ENCODE results near the gene RASSF3.
"Not testable (repeated sequence)": the region's sequence is repeated elsewhere in the genome, so short reads cannot be mapped to it uniquely, and the experiment has no call there.

The RASSF3 gene

DNA sequence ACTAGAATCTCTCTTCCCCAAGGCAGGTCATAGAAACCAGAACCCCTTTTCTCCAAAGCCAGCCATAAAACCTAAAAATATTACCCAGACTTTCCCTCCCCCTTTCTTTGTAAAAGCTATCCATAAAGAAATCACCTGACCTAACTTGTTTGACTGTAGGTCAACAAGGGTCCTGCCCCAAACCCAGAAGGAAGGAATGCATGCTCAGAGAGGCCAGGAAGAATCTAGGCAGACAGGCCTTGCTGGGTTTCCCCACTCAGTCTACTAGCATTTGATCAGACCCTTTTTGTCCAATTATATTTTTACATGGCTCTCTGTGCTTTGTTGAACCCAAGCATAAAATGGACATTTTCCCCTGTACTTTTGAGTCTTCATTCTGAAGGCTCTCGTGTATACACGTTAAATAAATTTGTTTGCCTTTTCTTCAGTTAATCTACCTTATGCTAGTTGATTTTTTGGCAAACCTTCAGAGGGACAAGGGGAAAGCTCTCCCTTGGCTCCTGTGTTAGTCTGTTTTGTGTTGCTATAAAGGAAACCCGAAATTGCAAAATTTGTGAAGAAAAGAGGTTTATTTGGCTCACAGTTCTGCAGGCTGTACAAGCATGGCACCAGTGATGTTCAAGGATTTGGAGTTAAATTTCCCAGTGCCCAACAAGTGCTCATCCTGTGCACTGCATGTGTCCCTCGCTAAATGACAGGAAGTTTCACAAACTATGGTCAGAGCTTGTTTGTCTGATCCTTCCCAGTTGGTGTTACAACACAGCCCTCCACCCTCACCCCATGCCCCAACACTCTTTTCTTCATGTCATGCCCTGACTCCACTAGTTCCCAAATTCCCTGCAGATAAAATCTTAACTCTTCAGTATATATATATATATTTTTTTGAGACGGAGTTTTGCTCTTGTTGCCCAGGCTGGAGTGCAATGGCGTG, 14.2 kb upstream of the RASSF3 start:
- in situ Hi-C loops (cut with MboI; ENCODE audit: low sequenced_read_pairs): no loop called here

DNA sequence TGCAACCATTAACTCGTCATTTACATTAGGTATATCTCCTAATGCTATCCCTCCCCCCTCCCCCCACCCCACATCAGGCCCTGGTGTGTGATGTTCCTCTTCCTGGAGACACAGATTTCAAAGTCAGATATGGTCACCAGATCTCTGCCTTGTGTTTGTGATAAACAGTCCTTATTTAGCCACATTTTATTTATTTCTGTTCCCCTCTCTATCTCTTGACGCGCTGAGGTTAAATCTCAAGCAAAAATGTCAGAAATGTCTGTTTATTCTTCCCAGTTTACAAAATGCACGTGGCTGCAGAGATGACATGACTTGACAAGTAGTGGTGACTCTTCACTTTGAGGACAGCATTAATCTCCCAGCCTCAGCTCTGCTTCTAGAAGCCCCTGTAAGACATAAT, 11.5 kb upstream of the RASSF3 start:
- in situ Hi-C loops (cut with MboI; ENCODE audit: low sequenced_read_pairs): no loop called here

DNA sequence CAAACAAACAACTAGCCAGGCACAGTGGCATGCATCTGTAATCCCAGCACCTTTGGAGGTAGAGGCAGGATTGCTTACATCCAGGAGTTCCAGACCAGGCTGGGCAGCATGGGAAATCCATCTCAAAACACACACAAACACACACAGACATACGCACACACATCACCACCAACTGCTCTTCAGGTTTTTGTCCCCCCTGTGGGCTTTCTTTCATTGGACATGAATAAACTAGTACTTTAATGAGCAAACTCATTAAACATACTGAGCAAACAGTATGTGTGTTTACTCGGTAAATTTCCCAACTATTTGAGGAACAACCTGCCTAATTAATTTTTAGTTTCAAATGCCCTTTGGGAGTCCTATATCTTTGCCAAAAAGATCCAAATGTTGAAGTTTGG, 10.1 kb upstream of the RASSF3 start:
- in situ Hi-C loops (cut with MboI; ENCODE audit: low sequenced_read_pairs): no loop called here

DNA sequence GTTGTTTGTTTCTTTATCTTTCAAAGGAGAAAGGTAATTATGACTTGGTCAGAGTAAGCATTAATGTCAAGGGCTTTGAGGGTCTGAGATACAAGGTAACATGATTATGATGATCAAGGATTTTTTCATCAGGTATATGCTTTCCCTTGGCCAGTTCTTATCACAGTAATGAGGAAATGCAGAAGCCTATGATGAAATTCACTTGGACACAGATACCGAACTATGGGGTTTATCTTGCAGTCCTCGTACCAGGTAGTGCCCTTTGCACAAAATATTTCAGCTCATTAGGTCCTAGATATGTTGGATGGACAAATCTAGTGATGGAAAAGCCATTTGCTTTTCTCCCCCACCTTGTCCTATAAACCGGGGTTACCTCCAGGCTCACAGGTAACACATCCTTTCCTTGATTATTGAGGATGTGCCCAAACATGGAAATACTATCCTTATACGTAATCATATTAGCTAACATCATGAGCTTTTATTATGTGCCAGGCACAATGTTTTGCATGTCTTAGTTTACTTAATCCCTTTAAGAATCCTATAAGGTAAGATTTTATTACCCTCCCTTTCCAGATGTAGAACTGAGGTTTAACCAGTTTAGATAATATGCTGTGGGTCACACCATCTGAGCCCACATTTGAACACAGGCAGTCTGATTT, 7.0 kb upstream of the RASSF3 start:
- in situ Hi-C loops (cut with MboI; ENCODE audit: low sequenced_read_pairs): no loop called here

DNA sequence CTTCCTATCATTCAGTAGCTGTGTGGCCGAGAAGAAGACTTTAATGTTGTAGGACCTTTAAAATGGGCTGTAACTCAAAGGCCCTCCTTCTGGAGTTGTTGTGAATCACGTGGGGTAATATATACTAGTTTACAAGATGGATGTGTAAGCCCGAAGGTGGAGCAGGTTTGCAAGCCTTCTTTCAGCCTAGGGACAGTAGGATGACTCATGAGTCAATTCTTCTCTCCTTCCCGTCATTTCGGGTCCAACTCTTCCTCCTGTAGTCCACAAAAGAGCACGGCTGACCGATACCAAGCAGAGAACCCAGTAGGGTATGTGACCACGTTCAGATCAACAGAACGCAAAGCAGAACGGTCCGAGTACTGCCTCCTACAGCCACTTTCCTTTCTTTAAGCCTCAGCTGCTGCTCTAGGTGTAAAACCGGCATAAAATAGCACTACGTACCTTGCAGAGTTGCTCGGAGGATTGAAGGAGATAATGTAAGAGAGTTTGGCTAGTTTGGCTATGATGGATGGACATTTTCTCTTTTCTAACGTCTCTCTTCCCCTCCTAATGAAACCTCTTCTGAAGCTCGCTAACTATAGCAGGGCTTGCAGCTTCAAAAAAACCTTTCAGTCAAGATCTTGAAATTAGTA, 1.3 kb upstream of the RASSF3 start:
- in situ Hi-C loops (cut with MboI; ENCODE audit: low sequenced_read_pairs): no loop called here

DNA sequence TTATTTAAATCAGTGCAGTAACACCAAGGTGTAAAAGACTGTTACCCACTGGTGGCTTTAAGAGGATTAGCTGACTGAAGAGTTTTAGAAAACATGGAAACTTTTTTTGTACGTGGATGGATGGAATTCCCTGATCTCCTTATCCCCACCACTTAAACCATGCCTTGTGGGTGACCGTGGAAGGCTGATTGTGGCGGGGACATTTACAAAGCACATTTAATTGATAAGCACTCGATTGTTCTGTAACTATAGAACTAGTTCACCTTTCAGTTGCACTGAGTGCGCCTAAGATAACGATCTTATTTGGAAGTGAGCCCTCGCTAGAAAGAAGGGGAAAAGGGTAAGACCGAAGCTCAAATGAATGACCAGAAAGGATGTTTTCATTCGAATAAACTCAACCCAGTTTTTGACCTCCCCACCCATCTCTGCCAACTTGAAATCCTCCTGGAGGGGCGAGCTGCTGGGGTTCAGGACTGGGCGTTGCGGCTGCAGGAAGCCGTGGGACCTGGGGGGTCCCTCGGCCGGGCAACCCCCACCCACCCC, 688 bp upstream of the RASSF3 start:
- in situ Hi-C loops (cut with MboI; ENCODE audit: low sequenced_read_pairs): no loop called here

DNA sequence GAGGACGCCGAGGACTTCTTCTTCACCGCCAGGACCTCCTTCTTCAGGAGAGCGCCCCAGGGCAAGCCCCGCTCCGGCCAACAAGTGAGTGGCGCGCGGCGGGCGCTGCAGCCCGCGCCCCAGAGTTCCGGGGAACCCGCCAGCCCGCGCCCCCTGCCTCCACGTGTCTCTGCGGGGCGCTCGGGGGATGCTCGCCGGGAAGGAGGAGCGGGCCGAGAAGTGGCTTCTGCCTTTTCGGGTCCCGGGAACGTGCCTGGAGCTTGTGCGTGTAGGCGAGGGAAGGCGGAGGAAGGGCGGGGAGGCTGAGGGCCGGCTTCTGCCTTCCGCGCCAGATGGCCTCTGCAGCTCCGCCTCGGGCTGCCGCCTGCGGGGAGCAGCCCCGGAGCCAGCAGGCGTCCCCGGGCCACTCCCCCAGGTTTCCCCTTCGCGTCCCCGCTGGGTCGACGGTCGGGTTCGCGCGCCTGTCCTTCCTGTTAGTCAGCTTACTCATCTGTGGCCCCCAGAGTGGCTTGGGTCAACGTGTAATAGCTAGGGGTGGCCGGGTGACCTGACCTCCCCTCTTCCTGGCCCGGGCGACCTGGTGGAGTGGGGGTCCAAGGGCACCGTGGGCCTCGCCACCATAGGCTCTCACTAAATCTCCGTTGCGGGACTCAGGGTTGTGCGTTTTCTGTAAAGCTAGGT, 505 bp downstream of the RASSF3 start:
- in situ Hi-C loops (cut with MboI; ENCODE audit: low sequenced_read_pairs): no loop called here

DNA sequence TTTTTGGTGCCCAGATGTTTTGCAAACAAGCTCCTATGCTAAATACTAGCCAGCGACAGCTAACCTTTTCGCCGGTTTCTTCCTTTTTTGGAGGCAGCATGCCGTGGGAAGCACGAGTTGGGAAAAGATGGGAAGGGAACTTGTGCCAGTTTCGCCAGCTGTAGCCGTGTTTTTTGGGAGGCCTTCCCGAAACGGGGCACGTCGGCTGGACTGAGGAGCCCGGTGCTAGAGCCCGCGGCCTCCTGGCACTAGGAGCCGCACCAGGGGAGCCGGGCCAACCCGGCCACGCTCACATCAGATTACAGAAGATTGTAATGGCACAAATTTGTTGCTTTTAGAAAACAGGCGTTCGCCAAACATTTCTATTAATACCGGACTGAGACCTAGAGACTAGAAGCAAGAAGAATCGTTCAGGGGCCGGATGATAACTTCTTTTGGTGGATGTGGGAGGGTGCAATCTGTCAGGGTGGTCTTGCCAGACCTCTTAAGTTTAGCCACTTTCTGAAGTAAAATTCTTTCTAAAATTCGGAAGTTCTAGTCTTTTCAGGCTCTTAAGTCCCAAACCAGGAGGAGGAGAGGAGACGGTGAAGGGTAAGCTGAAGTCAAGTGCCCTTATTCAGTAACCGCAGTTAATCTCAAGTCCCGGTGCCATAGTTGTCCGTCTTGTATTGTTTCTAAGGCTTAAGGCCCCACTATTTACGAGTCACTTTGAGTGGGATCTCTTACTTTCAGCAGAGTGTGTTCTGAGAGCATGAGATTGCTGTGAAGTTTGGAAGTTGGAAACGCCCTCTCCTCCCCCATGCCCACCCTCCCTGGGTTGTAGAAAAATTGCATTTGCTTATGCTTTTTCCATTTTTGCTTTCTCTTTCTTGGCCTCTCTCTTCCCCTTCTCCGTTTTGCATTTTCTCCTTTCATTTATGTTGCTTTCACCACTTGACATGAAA, 1.3 kb downstream of the RASSF3 start:
- in situ Hi-C loops (cut with MboI; ENCODE audit: low sequenced_read_pairs): no loop called here

DNA sequence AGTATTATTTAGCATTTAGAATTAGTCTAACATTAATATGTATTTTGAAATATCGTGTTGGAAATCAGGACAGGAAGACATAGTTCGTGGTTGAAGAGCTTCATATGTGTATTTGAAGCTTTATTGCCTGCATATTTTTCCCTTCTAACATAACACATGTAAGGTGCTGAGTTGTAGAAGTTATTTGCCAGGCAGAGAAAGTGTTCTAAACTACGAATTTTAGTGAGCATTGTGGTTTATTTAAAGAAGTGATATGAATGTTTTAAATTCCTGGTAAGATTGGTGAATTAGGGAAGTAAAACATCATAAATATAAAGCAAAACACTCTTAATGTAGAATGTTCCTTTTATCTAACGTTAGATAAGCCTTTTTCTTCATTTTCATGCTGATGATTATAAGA, 2.5 kb downstream of the RASSF3 start:
- in situ Hi-C loops (cut with MboI; ENCODE audit: low sequenced_read_pairs): no loop called here

DNA sequence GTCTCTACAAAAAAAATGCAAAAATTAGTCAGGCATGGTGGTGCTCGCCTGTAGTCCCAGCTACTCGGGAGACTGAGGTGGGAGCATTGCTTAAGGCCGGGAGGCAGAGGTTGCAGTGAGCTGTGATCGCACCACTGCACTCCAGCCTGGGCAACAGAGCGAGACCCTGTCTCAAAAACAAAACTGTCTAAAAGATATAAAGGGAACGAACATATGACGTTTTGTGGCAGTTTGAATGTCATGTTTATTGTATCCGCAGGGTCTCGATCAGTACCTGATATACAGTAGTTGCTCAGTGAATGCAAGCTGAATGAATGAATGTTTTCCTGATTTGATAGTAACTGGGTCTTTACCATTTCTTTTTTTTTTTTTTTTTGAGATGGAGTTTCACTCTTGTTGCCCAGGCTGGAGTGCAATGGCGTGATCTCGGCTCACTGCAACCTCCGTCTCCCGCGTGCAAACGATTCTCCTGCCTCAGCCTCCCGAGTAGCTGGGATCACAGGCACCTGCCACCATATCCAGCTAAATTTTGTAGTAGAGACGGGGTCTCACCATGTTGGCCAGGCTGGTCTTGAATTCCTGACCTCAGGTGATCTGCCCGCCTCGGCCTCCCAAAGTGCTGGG, 3.6 kb downstream of the RASSF3 start:
- in situ Hi-C loops (cut with MboI; ENCODE audit: low sequenced_read_pairs): not testable (repeated sequence)

DNA sequence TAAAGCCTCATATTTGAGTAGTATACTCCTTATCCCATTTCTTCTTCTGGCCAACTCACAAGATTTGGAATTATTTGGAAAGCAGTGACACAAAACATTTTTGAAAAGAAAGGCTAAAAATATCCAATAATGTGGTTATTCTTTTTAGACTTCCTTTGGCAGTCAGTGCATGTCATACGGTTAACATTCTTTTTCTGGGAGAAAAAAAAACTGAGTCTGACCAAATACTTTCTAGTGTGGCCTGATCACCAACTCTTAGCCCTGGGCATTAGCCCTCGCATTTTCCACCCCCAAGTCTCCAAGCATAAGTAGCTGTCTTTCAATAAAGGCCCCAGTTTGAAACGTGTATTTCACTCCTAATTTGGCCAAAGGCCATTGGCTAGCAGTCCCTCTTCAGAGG, 5.9 kb downstream of the RASSF3 start:
- in situ Hi-C loops (cut with MboI; ENCODE audit: low sequenced_read_pairs): no loop called here

DNA sequence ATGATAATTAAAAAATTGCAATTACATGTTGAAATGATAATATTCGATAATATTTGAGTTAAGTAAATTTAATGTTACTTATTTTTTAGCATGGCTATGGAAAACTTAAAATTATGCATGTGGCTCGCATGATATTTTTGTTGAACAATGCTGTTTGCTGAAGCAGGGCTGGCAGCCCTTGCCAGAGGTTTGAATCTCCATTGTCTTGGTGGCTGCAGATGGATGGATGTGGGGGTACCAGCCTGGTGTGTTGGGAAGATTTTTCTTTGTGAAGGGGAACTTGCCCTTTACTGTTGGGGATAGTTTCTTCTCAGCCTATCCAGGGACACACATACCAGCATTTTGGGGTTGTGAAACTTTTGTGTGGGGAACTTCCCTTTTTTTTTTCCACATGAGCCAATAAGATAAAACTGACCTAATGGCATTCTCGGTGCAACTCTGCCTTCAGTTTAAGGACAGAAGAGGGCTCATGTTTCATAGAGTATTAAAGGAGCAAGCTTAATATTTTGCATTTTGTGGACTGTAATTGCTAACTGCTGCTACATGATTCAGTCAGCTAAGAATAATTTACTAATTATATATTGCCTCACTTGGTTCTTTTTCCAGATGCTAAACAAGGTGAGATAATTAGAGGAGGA, 8.8 kb downstream of the RASSF3 start:
- in situ Hi-C loops (cut with MboI; ENCODE audit: low sequenced_read_pairs): no loop called here

DNA sequence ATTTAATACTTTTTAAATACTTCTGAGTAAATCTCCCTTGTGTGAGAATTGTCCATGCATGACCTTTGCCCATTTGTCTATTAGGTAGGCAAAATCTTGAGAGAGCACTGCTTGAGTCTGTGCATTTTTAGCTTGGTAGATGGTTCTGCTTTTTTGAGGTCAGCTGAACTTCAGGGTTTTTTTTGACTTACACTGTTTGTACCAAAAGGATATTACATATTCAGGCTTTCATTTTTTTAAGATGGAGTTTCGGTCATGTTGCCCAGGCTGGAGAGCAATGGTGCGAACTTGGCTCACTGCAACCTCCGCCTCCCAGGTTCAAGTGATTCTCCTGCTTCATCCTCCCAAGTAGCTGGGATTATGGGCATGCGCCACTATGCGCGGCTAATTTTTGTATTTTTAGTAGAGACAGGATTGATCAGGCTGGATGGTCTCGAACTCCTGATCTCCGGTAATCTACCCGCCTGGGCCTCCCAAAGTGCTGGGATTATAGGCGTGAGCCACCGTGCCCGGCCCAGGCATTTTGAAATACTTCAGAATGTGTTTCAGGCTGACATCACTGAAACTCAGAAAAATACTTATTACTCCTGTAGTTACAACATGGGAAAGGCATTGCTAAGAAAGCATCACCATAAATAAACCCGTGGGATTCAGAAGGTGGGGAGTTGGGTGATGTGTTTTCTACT, 11.1 kb downstream of the RASSF3 start:
- in situ Hi-C loops (cut with MboI; ENCODE audit: low sequenced_read_pairs): no loop called here

DNA sequence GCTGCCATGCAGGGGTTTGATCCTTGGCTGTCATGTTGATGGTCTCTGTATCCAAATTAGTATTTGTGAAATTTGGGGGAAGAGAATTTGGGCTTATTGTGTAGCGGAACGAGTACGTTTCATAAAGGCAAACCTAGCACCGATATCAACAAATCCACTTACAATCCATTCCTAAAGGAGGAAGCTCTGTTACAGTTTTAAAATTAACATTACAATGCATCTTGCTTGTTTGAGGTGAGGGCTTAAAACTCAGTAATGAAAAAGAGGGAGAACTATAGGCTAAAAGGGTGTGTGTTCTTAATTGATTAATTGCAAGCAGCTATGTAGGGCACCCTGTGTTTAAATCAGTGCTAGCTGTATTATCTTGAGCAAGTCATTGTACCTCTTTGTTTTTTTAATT, 13.7 kb downstream of the RASSF3 start:
- in situ Hi-C loops (cut with MboI; ENCODE audit: low sequenced_read_pairs): no loop called here

DNA sequence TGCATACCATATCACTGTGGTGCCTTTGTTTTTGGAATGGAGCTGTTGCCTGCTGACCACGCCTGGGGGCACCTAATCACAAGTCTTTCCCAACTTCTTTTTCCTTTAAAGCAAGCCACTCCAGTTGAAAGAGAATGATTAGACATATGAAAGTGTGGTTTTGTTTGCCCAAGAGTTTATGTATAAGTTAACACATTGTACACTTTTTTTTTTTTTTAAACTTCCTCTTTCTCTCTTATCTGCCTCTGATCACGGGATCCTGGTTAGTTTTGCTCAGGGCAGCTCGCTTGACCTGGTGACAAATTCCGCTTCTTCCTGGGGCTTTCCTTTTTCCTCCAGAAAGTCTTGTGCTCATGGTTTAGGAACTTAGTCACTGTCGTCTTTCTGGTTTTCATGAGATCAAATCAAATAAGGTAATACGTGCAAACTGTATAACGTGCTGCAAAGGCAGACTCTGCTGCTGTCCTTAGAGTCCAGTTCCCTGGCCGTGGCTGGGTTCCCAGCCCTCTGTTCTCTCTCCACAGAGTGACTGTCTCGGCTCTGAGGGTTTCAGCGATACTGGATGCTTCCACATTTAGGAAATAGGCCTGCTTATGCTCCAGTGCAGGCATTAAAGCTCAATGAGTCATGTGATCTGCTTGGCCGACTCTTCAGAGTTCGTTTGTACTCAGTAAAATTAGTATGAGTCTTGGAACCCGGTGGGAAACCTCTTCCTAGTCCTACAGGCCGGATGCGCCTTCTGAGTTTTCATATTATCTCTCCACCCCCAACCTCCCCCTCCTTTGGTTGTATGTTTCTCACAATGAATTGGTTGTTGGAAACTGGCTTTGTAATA, 15.2 kb downstream of the RASSF3 start:
- in situ Hi-C loops (cut with MboI; ENCODE audit: low sequenced_read_pairs): no loop called here

DNA sequence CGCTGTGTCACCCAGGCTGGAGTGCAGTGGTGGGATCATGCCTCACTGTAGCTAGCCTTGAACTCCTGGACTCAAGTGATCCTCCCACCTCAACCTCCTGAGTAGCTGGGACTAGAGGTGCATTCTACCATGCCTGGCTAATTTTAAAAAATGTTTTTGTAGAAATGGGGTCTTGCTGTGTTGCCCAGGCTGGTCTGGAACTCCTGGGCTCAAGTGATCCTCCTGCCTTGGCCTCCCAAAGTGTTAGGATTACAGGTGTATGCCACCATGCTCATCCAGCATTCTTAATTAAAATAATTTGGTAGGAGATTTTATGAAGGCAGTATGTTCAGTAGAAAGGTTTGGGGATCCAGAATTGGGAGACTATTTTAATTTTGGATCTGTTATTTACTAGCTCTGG, 16.3 kb downstream of the RASSF3 start:
- in situ Hi-C loops (cut with MboI; ENCODE audit: low sequenced_read_pairs): not testable (repeated sequence)

DNA sequence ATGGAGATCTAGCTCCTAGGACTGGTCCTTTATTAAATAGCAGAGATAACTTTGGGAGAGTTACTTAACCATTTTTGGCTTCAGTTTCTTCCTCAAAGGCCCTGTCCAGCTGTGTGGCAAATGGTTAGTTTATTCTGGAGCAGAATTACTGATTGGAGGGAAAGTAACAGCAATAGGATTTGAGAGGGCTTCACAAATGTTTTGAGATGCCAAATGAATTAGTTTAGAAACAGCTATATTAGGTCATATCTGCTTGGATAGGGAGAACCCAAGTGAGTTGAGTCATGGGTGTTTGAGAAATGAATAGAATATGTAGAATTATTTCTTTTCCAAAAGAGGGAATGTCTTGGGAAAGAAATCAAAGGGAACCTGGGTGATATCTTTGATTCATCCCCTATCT, 17.5 kb downstream of the RASSF3 start:
- in situ Hi-C loops (cut with MboI; ENCODE audit: low sequenced_read_pairs): no loop called here

DNA sequence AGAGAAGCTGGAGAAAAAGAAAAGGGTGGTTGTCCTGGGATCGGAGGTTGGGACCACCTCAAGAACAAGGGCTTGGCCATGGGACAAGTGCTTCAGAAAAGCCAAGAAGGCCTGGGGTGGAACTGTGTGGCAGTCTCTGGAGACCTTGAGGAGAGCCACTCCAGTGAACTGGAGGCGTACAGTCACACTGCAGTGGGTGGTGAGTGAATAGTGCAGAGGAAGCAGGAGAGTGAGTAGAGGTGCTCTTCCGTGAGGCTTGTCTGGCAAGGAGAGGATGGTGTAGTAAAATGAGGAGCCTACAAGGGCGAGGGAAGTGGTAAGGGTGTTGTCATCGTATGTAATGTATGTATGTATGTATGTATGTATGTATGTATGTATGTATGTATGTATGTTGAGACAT, 20.9 kb downstream of the RASSF3 start:
- in situ Hi-C loops (cut with MboI; ENCODE audit: low sequenced_read_pairs): no loop called here
